ENCODE measurements around the gene KCTD20. TPM values are rescaled to one million over a fixed set of nuclear protein-coding genes. Genes with fewer than 3 reads are reported as not detected.
A peak's percentile ranks its signal among the peaks of the same experiment; 100 is the strongest.

The KCTD20 gene
- total and polyA plus RNA-seq, 2 of the 13 experiments (the other 11 are each of a cell fraction or from before 2014, with no cell fraction given): 52.7 to 67.1 TPM

DNA sequence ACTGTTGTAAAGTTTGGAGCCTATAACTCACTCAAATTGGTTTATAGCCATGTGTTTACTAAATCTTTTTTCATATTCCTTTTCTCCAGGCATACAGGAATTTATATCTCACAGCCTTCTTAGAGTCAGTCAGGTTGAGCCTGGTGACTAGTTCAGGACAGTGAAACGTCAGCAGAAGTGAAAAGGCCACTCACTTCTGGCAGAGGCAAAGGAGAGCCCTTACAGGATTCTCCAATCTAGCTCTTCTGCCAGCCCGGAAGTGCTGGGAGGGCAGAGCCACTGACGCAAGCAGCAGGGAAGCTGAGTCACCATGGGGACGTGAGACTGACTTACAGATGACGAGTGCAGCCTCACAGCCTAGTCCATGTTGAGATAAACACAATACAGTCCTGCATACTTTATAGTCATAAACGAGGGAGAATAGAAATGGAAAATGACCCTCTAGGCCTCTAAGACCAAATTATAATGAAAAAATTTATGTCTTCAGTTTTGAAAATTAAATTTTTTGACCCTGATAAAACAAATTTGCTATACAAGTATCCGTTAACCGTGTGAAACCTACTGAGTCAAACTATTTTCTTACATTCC, 1.4 kb upstream of the KCTD20 start (continued):
- TF ChIP-seq, protein P1, sequence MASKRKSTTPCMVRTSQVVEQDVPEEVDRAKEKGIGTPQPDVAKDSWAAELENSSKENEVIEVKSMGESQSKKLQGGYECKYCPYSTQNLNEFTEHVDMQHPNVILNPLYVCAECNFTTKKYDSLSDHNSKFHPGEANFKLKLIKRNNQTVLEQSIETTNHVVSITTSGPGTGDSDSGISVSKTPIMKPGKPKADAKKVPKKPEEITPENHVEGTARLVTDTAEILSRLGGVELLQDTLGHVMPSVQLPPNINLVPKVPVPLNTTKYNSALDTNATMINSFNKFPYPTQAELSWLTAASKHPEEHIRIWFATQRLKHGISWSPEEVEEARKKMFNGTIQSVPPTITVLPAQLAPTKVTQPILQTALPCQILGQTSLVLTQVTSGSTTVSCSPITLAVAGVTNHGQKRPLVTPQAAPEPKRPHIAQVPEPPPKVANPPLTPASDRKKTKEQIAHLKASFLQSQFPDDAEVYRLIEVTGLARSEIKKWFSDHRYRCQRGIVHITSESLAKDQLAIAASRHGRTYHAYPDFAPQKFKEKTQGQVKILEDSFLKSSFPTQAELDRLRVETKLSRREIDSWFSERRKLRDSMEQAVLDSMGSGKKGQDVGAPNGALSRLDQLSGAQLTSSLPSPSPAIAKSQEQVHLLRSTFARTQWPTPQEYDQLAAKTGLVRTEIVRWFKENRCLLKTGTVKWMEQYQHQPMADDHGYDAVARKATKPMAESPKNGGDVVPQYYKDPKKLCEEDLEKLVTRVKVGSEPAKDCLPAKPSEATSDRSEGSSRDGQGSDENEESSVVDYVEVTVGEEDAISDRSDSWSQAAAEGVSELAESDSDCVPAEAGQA (IDR thresholded peaks at IDR 0.05; ENCODE audit: low read depth): peak; percentile 98
- TF ChIP-seq, protein P1 (CRISPR knock-in tag; IDR thresholded peaks at IDR 0.05; ENCODE audit: borderline replicate concordance): no peak
- no peak for TF ChIP-seq PRPF4 (IDR thresholded peaks at IDR 0.05; ENCODE audit: low read depth, low read length, poor library complexity, severe bottlenecking)
- peak; percentile 88 for TF ChIP-seq JUND (CRISPR knock-in tag; IDR thresholded peaks at IDR 0.05)
- TF ChIP-seq ZSCAN30 (CRISPR knock-in tag; IDR thresholded peaks at IDR 0.05): no peak
- TF ChIP-seq, protein P2, sequence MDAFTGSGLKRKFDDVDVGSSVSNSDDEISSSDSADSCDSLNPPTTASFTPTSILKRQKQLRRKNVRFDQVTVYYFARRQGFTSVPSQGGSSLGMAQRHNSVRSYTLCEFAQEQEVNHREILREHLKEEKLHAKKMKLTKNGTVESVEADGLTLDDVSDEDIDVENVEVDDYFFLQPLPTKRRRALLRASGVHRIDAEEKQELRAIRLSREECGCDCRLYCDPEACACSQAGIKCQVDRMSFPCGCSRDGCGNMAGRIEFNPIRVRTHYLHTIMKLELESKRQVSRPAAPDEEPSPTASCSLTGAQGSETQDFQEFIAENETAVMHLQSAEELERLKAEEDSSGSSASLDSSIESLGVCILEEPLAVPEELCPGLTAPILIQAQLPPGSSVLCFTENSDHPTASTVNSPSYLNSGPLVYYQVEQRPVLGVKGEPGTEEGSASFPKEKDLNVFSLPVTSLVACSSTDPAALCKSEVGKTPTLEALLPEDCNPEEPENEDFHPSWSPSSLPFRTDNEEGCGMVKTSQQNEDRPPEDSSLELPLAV (CRISPR knock-in tag; conservative IDR thresholded peaks at IDR 0.05; ENCODE audit: low read depth): no peak
- no peak for TF ChIP-seq ZNF589 (CRISPR knock-in tag; conservative IDR thresholded peaks at IDR 0.05)
- TF ChIP-seq, protein P3, sequence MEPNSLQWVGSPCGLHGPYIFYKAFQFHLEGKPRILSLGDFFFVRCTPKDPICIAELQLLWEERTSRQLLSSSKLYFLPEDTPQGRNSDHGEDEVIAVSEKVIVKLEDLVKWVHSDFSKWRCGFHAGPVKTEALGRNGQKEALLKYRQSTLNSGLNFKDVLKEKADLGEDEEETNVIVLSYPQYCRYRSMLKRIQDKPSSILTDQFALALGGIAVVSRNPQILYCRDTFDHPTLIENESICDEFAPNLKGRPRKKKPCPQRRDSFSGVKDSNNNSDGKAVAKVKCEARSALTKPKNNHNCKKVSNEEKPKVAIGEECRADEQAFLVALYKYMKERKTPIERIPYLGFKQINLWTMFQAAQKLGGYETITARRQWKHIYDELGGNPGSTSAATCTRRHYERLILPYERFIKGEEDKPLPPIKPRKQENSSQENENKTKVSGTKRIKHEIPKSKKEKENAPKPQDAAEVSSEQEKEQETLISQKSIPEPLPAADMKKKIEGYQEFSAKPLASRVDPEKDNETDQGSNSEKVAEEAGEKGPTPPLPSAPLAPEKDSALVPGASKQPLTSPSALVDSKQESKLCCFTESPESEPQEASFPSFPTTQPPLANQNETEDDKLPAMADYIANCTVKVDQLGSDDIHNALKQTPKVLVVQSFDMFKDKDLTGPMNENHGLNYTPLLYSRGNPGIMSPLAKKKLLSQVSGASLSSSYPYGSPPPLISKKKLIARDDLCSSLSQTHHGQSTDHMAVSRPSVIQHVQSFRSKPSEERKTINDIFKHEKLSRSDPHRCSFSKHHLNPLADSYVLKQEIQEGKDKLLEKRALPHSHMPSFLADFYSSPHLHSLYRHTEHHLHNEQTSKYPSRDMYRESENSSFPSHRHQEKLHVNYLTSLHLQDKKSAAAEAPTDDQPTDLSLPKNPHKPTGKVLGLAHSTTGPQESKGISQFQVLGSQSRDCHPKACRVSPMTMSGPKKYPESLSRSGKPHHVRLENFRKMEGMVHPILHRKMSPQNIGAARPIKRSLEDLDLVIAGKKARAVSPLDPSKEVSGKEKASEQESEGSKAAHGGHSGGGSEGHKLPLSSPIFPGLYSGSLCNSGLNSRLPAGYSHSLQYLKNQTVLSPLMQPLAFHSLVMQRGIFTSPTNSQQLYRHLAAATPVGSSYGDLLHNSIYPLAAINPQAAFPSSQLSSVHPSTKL (CRISPR knock-in tag; IDR thresholded peaks at IDR 0.05): peak; percentile 89
- peak; percentile 83 for TF ChIP-seq POLR2G (IDR thresholded peaks at IDR 0.05; ENCODE audit: low read depth, low read length)
- TF ChIP-seq, protein P4, sequence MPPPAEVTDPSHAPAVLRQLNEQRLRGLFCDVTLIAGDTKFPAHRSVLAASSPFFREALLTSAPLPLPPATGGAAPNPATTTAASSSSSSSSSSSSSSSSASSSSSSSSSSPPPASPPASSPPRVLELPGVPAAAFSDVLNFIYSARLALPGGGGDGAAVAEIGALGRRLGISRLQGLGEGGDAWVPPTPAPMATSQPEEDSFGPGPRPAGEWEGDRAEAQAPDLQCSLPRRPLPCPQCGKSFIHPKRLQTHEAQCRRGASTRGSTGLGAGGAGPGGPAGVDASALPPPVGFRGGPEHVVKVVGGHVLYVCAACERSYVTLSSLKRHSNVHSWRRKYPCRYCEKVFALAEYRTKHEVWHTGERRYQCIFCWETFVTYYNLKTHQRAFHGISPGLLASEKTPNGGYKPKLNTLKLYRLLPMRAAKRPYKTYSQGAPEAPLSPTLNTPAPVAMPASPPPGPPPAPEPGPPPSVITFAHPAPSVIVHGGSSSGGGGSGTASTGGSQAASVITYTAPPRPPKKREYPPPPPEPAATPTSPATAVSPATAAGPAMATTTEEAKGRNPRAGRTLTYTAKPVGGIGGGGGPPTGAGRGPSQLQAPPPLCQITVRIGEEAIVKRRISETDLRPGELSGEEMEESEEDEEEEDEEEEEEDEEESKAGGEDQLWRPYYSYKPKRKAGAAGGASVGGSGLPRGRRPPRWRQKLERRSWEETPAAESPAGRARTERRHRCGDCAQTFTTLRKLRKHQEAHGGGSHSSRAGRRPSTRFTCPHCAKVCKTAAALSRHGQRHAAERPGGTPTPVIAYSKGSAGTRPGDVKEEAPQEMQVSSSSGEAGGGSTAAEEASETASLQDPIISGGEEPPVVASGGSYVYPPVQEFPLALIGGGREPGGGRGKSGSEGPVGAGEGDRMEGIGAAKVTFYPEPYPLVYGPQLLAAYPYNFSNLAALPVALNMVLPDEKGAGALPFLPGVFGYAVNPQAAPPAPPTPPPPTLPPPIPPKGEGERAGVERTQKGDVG (CRISPR knock-in tag; IDR thresholded peaks at IDR 0.05; ENCODE audit: borderline replicate concordance): no peak
- no peak for TF ChIP-seq TCF7L2 (IDR thresholded peaks at IDR 0.05; ENCODE audit: low read depth, low read length)
- no peak for TF ChIP-seq ZNF160 (CRISPR knock-in tag; IDR thresholded peaks at IDR 0.05)
- TF ChIP-seq SMAD9 (CRISPR knock-in tag; IDR thresholded peaks at IDR 0.05): no peak

Measured in HepG2 (cell line).